ENCODE results near the gene AHSA1. TPM values are rescaled to one million over a fixed set of nuclear protein-coding genes. Genes with fewer than 3 reads are reported as not detected.

Gene AHSA1
- total and polyA plus RNA-seq, 9 donors = 57.3 to 205 (median 96.6) TPM

DNA sequence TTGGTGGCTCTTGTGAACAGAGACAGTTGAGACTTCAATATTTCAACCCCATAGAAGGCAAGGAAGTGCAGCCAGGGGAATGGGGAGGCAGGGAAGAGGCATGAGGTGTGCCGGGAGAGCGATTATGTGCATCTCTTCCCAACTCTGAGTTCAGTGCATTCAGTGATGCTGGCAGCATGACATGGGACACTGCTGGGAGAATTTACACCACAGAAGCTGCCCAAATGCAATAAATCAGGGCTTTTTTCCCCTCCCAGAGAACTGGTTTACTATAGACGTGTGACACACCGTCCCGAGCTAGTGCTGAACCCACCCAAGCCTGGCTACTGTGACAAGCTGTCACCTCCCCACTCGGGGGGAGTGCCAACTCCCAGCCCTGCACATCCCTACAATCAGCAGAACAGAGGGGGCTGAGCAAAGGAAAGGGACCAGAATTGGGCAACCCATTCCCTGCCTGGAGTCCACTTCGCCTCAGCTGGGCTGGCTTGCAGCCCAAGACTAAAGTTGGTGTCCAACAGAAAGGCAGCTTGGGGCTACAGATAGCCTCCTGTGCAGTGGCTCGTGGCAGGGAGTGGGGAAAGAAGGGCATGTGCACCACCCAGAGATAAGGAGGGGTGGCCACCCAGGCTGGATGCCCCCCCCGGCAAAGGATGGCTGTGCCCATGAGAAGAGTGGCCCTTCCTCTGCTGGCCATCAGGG lies 16.7 kb downstream of the AHSA1 start:
- Histone ChIP-seq H3K4me1 (ENCODE audit: insufficient read depth) (no peaks in the 10 kb centered on the region), H3K36me3 (no peaks in the 10 kb centered on the region), H3K9me3 (no peaks in the 10 kb centered on the region), H3K27me3 (no peaks in the 10 kb centered on the region), H3K27ac (no peak overlapping the region), H3K4me3 (no peak overlapping the region)
- intact Hi-C loops (cut with DNase I) = no loop called here
- DNase-seq = peak in 1 of 5 donors; percentile 27
- 45 to 59% (median 54%) methylated on average over 9 of the region's 9 CpGs for WGBS, 3 donors
- no peak for TF ChIP-seq CTCF (IDR thresholded peaks at IDR 0.05)
- no peak for TF ChIP-seq POLR2A (IDR thresholded peaks at IDR 0.05)
- TF ChIP-seq EP300 (IDR thresholded peaks at IDR 0.05) = no peak

DNA sequence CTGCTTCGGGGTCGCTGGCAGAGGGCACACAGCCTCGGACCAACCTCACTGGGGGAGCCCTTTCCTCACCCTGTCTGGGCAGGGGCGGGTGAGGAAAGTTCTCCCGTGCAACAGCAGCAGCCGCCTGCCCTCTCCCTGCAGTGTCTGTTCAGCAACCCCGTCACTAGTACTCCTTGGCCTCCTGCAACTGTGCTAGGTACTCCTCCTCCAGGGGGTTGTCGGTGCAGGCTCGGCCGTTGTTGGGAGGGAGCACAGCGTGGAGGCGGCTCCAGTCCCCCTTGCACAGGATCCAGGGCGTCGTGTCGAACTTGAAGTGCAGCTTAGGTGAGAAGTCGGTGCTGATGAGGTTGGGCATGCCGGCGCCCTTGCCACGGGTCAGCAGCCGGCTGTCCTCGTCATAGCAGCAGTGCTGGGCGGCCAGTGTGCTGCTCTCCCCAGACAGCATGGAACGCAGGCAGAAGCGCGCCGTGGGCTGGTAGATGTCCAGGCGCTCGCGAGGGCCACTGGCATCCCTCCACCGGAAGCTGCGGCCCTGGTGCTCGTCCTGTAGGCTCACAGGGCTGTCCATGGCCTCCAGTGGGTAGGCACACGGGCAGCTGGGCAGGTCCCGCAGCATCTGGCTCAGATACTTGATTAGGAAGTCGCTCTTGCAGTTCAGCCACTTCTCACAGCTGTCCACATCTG lies 17.7 kb downstream of the AHSA1 start:
- H3K27ac ChIP-seq = no peak overlapping the region
- H3K36me3 ChIP-seq = no peaks in the 10 kb centered on the region
- WGBS, 3 donors = 84 to 88% (median 88%) methylated on average over 35 of the region's 35 CpGs
- H3K4me3 ChIP-seq = no peak overlapping the region
- TF ChIP-seq CTCF (IDR thresholded peaks at IDR 0.05) (no peak), EP300 (IDR thresholded peaks at IDR 0.05) (no peak), POLR2A (IDR thresholded peaks at IDR 0.05) (no peak)
- intact Hi-C loops (cut with DNase I) = no loop called here
- no peaks in the 10 kb centered on the region for H3K27me3 ChIP-seq
- H3K4me1 ChIP-seq (ENCODE audit: insufficient read depth) = no peaks in the 10 kb centered on the region
- DNase-seq = peak in 1 of 5 donors; percentile 21
- no peaks in the 10 kb centered on the region for H3K9me3 ChIP-seq

GRCh38 chr14:77478029-77478428 lies 20.1 kb downstream of the AHSA1 start:
- TF ChIP-seq EP300 (IDR thresholded peaks at IDR 0.05) = no peak
- TF ChIP-seq POLR2A (IDR thresholded peaks at IDR 0.05) = no peak
- no peak for TF ChIP-seq CTCF (IDR thresholded peaks at IDR 0.05)
- no peak overlapping the region for H3K27ac ChIP-seq
- WGBS, 3 donors = 88 to 95% (median 90%) methylated on average over 5 of the region's 5 CpGs
- DNase-seq = no peak
- H3K4me1 ChIP-seq (ENCODE audit: insufficient read depth) = no peaks in the 10 kb centered on the region
- H3K36me3 ChIP-seq = no peaks in the 10 kb centered on the region
- H3K27me3 ChIP-seq = no peaks in the 10 kb centered on the region
- H3K9me3 ChIP-seq = no peaks in the 10 kb centered on the region
- no peak overlapping the region for H3K4me3 ChIP-seq
- intact Hi-C loops (cut with DNase I) = no loop called here

DNA sequence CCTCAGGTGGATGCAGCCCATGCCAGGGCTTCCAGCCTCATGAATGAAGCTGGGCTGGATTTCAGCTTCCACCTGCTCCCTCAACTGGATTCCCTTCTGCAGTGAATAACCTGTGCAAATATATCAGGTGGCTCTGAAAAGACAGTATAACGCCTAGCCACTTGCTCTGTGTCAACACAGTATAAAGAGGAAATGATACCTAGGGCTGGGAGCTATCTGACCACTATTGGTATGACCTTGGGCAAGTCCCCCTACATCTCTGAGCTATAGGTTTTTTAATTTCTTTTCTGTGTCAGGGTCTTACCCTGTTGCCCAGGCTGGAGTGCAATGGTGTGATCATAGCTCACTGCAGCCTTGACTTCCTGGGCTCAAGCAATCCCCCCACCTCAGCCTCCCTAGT lies 20.9 kb downstream of the AHSA1 start:
- intact Hi-C loops (cut with DNase I) = no loop called here

More for the DNA sequence above, 20.9 kb downstream of the AHSA1 start:
- Histone ChIP-seq H3K4me1 (ENCODE audit: insufficient read depth) (no peaks in the 10 kb centered on the region), H3K27ac (no peak overlapping the region), H3K4me3 (no peak overlapping the region), H3K9me3 (no peaks in the 10 kb centered on the region), H3K36me3 (no peaks in the 10 kb centered on the region), H3K27me3 (no peaks in the 10 kb centered on the region)
- no peak for DNase-seq
- 74 to 81% (median 80%) methylated on average over 1 of the region's 1 CpG for WGBS, 3 donors
- no peak for TF ChIP-seq POLR2A (IDR thresholded peaks at IDR 0.05)
- no peak for TF ChIP-seq EP300 (IDR thresholded peaks at IDR 0.05)
- TF ChIP-seq CTCF (IDR thresholded peaks at IDR 0.05) = no peak
